Measurements from ENCODE around the gene CYTIP.

CYTIP gene

DNA sequence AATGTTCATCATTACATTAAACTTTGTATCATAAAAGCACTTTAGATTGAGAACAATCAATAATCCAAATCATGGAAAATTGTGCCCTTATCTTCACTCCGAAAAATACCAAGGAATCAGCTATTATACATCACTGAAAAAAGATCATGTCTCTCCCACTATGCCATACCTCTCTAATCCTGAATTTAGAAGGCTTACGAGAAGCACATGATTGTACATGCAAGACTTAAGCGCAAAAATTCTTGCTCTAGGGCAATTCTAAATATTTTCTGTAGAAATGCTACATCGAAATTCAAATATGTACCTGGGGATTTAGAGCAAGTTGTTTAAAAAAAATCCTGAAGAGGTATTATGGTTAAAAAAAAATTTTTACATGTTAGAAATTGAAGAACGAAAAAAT lies 1.3 kb downstream of the CYTIP start:
- in situ Hi-C loops (cut with HindIII; ENCODE audit: low pct_ligation_motif_present, low sequenced_read_pairs), result no loop called here
- Histone ChIP-seq H3K27me3 (replicated peaks) (no peaks in the 10 kb centered on the region), H3K36me3 (replicated peaks) (no peaks in the 10 kb centered on the region), H3K4me3 (ENCODE audit: low read depth, low read length) (no peak overlapping the region), H3K27ac (no peak overlapping the region)
- TF ChIP-seq, protein P1, sequence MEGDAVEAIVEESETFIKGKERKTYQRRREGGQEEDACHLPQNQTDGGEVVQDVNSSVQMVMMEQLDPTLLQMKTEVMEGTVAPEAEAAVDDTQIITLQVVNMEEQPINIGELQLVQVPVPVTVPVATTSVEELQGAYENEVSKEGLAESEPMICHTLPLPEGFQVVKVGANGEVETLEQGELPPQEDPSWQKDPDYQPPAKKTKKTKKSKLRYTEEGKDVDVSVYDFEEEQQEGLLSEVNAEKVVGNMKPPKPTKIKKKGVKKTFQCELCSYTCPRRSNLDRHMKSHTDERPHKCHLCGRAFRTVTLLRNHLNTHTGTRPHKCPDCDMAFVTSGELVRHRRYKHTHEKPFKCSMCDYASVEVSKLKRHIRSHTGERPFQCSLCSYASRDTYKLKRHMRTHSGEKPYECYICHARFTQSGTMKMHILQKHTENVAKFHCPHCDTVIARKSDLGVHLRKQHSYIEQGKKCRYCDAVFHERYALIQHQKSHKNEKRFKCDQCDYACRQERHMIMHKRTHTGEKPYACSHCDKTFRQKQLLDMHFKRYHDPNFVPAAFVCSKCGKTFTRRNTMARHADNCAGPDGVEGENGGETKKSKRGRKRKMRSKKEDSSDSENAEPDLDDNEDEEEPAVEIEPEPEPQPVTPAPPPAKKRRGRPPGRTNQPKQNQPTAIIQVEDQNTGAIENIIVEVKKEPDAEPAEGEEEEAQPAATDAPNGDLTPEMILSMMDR (IDR thresholded peaks at IDR 0.05; ENCODE audit: low read depth, low read length, missing control alignments), result no peak
- DNase-seq, result no peak

- no peaks in the 10 kb centered on the region for H3K36me3 ChIP-seq (replicated peaks)
- H3K27me3 ChIP-seq (replicated peaks), result no peaks in the 10 kb centered on the region
- H3K4me3 ChIP-seq (ENCODE audit: low read depth, low read length), result no peak overlapping the region
- in situ Hi-C loops (cut with HindIII; ENCODE audit: low pct_ligation_motif_present, low sequenced_read_pairs), result no loop called here
- TF ChIP-seq, protein P1 (IDR thresholded peaks at IDR 0.05; ENCODE audit: low read depth, low read length, missing control alignments), result no peak
- no peak overlapping the region for H3K27ac ChIP-seq
- no peak for DNase-seq
Measured at GRCh38 chr2:157442191-157442590, 1.7 kb downstream of the CYTIP start.

DNA sequence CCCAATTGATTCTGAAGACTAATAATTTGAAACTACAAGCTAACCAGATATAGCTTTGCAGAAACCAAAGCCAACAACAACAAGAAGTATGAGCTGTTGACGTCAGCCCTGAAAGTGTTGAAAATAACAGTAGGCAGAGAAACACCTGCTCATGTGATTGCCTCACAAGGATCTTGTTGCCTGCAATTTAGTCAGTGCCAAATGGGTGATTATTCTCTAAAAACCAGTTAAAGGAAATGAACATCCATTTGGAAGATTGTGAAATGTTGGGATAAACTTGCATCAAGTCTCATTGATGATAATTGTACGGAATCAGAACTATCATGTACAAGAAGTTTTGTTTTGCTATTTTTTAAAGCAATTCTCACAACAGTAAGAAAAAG lies 2.8 kb downstream of the CYTIP start:
- H3K36me3 ChIP-seq (replicated peaks), result no peaks in the 10 kb centered on the region
- no peak overlapping the region for H3K4me3 ChIP-seq (ENCODE audit: low read depth, low read length)
- no peaks in the 10 kb centered on the region for H3K27me3 ChIP-seq (replicated peaks)
- no peak overlapping the region for H3K27ac ChIP-seq
- DNase-seq, result no peak
- in situ Hi-C loops (cut with HindIII; ENCODE audit: low pct_ligation_motif_present, low sequenced_read_pairs), result no loop called here
- TF ChIP-seq, protein P1 (IDR thresholded peaks at IDR 0.05; ENCODE audit: low read depth, low read length, missing control alignments), result no peak

DNA sequence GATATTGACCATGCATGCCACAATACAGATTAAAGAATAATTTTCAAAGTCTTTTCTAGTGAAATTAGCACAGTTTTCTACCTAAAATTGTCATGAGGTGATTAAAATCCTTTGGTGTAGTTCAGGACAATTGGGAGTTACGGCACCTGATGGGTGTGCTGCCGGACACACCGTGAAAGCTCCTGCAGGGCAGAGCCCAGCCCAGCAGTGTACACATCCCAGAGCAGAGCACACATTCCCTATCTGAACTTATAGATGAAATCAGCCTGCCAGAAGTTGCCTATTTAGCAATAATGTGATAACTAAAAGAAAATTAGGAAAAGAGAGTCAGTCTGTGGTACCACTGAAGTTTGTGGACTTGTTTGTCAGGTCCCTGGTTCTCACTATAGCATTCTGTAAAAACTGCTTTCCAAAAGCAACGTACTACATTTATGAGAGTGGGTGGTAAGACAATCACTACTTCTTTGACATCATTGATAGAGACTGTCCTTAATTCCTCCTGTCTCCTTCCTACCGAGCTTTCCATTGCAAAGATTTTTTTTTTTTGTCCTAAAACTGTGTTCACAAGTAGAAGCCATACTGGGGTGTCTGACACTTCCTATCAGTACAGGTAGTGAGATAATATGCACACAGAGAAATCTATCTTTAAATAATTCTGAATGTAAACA lies 3.4 kb downstream of the CYTIP start:
- TF ChIP-seq, protein P1 (IDR thresholded peaks at IDR 0.05; ENCODE audit: low read depth, low read length, missing control alignments), result no peak
- no peaks in the 10 kb centered on the region for H3K36me3 ChIP-seq (replicated peaks)
- no peak overlapping the region for H3K4me3 ChIP-seq (ENCODE audit: low read depth, low read length)
- H3K27ac ChIP-seq, result no peak overlapping the region
- no peaks in the 10 kb centered on the region for H3K27me3 ChIP-seq (replicated peaks)
- in situ Hi-C loops (cut with HindIII; ENCODE audit: low pct_ligation_motif_present, low sequenced_read_pairs), result no loop called here
- DNase-seq, result no peak

DNA sequence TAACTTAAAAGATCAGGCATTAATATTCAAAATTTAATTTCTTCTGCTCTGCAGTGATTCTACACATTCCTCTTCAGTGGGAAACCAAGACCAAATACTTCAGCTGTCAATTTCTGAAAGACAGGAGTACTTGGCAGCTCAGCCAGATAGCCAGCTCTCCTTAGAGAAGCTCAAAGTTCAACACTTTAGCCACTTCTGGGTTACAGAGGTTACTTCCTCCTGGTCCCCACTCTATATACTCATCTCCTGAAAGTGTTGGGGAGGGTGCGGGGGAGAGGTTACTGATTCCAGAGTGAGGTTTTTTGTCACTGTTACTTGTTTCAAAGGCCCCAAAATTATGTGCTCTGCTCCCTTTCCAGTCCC lies 4.1 kb downstream of the CYTIP start:
- TF ChIP-seq, protein P1 (IDR thresholded peaks at IDR 0.05; ENCODE audit: low read depth, low read length, missing control alignments), result no peak
- Histone ChIP-seq H3K27ac (no peak overlapping the region), H3K4me3 (ENCODE audit: low read depth, low read length) (no peak overlapping the region)

More for the DNA sequence above, 4.1 kb downstream of the CYTIP start:
- DNase-seq, result no peak
- in situ Hi-C loops (cut with HindIII; ENCODE audit: low pct_ligation_motif_present, low sequenced_read_pairs), result no loop called here
- Histone ChIP-seq H3K27me3 (replicated peaks) (no peaks in the 10 kb centered on the region), H3K36me3 (replicated peaks) (no peaks in the 10 kb centered on the region)

Data from brain microvascular endothelial cell (primary cell).